ENCODE results near the gene SNPH.

The SNPH gene

DNA sequence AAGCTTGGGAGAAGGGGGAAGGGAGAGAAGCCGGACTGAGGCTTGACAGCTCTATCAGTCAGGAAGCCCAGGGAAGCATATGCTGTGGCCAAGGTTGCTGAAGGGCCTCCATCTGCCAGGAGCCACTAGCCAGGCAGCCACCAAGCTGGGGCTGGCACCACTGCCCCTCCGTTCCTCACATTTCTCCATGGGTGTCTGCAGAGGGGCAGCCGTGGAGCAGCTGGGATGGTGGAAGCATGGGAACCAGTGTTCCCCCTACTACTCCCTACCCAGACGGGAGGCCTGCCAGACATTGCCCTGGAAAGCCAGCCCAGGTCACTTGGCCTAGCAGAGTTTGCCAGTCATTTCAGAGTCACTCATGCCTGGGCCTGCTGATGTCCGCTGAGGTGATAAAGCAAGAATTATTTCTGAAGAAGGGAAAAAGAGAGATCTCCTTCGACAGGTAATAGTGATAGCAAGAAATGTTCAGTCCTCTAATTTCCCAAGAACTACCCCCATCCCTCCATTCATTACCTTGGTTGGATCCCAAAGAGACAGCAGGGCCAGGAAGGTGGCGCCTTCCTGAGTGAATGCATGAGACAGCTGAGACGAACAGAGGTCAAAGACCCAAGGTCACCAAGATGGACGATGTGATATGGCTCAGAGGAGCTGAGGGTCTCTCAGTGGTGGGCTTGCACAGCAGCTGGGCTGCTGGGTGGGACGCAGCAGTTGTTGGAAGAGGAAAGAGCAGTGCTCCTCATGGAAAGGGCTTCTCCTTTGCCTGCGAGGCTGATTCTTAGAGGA, 21.9 kb downstream of the SNPH start:
- no peak for DNase-seq

DNA sequence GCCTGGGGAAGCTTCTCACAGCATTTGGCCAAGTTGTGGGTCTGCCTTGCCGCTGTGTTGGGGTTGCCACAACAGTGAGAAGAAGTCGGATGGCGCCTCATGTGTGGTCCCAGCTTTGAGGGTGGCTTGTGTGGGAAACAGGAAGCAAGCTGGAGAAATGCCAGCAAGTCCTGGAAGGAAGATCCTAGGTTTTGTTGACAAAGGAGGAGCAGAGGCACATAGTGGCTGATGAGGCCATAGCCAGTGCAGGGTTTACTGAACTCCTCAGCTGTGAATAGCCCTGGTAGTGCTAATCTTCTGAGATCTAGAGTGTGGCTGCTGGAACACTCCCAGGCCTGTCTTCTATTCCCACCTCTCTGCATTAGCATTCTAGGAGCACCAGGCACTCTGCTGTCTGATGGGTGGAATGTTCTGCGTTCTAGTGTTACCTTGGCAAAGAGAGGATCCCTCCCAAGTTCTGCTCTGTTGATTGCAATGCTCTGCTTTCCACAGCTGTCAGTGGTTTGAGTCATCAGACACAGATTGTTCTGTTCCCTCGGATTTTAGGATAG, 25.2 kb downstream of the SNPH start:
- DNase-seq: no peak

DNA sequence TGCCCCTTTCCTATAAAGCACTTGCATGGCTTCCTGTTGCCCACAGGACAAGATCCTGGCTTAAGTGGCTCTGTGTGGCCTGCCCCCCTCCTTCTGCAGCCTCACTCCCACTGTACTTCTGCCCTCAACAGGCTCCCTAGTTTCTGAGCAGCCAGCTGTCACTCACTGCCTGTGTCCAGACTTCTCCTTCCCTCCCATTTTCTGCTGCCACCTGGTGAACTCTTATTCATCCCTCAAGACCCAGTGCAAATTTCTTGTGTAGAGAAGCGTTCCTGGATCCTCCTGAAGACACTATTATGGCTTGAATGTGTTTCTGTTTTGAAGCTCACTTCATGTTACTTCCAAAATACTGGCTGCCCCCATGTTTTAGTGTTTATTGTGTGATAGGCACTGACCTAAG, 26.5 kb downstream of the SNPH start:
- no peak for DNase-seq

DNA sequence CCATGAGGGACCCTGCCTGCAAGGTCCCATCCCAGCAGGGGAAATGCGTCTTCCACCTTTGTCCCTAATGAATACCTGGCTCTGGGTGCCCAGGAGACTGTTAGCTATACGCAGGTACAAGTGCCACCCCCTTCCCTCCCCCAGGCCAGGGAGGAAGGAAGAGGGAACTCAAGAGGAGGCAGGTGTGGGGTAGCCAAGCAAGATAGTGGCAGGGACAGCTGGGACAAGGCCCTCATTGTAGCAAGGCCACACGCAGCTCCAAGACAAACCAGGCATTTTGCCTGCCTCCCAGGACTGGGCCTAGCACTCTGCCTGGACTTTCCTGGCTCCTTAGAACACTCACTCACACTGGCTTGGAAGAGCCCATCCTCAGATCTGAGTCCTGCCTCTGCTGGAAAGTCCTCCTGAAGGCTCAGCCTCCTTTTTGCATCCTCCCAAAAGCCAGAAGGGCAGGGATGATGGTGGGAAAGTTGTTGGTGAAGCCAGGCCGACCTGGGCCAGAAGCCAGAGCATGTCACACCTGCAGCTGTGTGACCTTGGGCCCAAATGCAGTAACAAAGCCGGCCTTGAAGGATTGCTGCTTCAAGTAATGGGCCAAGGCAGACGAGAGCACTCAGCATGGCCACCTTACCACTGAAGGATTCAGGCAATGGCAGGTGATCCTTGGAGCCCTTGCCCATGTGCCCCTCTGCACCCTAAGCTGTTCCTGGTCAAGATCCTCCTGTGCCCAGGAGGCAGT, 27.7 kb downstream of the SNPH start:
- DNase-seq: no peak

DNA sequence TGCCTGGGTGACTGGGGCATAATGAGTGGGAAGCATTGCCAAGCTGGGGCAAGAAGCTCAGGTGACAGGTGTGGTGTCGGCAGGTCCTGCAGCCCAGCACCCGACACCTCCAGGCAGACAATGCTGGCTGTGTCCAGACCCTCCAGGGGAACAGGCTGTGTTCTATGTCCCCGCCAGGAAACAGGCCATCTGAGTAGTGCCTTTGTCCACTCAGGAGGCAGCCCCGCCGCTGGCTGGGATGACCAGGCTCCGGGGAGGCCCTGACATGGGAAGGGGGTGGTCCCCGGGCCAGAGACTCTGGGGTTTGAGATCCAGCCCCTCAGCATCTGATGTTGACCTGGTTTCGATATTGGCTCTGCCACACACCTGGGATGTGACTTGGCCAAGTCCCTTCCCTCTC, 28.4 kb downstream of the SNPH start:
- DNase-seq: no peak

DNA sequence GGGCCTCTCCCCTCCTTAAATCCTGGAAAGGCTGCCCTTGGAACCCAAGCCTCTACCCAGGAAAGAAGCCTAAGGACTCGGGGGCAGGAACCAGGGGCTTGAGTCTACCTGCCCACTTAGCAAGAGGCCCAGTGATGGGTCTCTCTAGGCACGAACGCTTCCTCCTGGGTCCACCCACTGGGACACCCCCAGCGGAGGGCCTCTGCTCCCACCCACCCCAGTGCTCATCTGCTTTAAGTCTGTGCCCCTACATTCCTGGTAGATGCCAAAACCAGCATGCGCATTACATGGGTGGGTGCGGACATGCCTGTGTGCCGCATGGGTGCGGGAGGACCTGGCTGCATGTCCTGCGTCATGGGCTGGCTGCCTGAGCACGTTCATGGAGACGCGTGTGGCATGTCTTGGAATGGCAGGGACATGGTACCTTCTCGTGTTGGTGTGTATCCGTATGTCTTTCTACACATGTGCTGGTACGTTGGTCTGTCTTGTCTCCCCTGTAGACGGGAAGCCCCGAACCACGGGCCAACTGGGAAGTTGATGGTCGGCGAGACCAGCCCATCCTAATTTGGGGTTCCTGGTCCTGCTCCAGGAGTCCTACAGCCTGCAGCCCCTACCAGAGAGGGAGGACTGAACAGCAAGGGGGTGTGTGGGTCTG, 29.3 kb downstream of the SNPH start:
- no peak for DNase-seq

DNA sequence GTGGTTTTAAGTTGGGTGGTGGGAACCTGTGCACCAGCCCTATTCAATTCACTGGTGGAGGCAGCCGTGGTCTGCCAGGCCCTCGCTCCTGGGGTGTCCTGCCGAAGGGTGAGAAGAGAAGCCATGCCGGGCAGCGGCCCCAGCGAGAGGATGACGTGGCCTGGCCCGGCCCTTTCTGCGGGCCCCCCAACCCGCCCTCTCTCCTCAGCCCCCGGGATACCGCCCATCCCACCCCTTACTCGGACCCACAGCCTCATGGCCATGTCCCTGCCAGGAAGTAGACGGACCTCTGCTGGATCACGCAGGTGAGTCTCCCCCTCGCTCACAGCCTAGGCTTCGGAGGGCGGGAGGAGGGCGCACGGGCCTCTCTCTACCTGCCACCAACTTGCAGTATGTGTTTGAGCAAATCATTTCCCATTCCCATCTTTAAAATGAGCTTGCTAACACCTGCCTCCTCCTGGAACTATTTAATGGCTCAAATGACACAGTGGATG, 30.1 kb downstream of the SNPH start:
- DNase-seq: no peak

DNA sequence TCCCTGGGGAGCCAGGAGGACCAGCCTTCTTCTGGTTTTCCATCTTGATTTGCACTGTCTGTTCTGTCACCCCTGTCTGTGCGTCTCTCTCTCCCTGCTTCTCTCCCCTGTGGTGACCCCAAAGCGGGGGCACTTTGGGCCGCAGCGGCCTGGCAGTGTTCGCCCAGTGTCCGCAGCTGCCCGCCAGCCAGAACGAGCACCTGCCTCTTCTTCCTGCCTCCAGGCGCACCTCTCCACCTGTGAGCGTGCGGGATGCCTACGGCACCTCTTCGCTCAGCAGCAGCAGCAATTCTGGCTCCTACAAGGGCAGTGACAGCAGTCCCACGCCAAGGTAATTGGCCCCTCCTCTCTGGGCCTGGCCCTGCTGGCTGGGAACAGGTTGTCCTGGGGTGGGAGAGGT, 30.8 kb downstream of the SNPH start:
- no peak for DNase-seq

DNA sequence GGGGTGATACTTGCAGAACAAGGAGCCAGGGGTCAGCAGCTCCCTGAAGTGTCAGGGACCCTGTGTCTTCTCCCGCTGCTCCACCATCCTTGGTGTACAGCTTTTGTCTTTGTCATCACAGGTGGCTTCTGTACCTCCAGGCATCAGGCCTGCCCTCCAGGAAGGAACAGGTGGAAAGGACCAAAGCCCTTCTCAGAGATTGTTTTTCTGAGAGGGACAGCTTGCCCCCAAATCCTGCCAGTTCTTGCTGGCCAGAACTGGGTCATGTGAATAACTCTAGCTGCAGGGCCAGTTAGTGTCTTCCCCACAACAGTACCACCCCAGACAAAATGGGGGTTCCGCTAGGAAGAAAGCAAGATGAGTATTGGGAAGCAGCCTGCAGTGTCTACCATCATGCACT, 31.4 kb downstream of the SNPH start:
- DNase-seq: no peak

DNA sequence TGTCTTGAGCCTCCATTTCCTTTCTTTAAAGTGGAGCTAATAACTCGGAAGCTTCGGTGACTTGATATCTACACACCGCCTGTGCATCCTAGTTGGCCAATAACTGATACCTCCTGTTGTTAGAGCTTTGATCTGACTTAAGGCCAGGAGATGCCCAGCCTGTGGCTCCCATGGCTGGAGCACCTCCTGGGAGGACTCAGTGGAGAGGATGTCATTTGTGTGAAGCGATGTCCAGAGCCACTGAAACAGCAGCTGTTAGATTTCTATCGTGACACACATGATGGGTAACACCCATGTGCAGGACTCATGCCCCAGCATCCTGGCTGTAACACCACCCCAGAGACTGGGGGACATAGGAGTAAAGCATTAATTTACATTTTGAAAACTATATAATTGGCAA, 32.1 kb downstream of the SNPH start:
- no peak for DNase-seq

DNA sequence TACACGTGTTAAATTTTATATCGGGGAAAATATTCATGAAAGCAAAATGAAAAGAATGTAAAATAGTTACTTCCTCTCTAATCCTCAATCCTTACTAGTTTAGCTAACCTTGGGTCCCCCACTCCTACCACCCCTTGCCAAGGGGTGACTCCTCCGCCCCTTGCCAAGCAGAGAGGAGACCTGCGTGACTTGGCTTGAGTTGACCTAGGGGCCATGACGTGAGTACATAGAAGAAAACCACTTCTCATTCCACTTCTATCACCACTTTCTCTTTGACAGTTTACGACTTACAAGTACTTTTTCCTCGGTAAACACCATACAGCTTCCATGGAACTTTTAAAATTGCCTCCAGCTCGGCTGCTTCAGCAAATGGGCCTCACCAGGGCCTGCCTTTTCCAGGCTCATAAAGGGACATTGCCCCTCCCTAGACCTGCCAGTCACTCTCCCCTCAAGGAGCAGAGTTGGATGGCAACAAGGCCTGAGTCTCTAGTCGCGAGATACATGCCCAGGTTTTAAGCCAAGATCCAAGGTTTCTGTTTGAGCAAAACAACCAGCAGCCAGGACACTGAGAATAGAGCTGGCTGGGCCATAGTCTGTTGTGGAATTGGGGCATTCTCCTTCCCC, 32.9 kb downstream of the SNPH start:
- no peak for DNase-seq

DNA sequence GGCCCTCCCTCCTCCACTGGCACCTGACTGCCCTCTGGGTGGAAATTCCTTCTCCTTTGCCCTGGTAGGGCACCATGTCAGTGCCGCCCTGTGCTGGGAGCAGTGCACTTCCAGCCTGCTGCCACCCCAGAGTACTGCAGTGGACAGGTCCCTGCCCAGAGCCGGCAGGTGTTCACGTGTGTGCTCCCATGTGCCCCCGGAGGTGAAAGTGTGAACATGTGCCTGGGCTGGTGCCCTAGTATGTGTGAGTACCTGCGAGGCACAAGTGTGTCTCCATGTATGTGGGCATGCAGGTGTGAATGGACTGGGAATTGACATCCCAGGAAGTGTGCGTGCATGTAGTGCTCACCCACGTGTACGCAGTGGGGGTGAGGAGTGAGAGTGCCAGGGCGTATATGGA, 33.4 kb downstream of the SNPH start:
- DNase-seq: no peak

DNA sequence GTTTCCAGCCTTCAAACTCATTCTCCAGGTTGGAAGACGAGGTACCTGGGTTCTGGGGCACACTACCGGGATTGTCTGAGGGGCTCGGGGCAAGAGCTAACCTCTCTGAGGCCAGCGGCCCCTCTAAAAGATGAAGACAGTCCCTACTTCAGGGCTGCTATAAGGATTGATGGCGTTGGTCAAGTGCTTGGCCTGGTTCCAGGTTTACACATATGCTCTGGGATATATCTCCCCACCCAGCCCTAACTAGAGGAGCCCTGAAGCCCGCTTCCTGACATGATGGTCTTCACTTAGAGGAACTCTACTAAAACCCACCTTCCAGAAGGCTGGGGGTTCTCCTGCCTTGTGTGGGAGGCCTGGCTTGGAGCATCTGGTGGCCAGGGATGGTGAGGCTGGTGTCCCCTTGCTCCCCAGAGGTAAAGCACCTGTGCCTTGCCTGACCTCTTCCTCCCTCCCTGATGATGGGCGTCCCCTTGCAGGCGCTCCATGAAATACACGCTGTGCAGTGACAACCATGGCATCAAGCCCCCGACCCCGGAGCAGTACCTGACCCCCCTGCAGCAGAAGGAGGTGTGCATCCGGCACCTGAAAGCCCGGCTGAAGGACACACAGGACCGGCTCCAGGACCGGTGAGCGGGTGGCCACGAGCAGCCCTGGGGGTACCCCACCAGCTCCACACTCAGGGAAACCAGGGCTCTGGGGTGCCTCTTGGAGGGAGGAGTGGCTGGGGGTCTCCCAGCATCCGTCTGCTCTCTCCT, 34.2 kb downstream of the SNPH start:
- DNase-seq: no peak

DNA sequence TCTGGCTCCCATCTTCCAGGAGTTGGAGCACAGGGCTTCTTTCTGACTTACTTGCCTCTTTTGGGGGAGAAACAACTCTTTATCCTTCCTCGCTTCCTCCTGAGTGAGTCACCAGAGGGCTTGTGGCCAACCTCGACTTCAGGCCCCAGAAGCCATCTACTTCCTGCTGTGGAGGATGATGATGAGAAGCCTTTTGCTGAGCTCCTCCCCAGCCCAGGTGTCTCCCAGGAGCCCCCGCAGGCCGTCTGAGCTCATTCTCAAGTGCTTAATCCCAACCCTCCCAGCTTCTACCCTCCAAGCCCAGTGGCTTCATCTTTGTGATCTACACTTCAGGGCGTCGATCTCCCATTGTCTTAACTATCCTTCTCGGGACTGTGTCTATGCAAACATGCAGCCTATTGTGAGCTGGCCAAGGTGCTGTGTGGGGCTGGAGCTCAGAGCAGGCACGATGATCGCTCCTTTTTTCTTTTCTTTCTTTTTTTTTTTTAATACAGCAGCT, 35.0 kb downstream of the SNPH start:
- DNase-seq: no peak

DNA sequence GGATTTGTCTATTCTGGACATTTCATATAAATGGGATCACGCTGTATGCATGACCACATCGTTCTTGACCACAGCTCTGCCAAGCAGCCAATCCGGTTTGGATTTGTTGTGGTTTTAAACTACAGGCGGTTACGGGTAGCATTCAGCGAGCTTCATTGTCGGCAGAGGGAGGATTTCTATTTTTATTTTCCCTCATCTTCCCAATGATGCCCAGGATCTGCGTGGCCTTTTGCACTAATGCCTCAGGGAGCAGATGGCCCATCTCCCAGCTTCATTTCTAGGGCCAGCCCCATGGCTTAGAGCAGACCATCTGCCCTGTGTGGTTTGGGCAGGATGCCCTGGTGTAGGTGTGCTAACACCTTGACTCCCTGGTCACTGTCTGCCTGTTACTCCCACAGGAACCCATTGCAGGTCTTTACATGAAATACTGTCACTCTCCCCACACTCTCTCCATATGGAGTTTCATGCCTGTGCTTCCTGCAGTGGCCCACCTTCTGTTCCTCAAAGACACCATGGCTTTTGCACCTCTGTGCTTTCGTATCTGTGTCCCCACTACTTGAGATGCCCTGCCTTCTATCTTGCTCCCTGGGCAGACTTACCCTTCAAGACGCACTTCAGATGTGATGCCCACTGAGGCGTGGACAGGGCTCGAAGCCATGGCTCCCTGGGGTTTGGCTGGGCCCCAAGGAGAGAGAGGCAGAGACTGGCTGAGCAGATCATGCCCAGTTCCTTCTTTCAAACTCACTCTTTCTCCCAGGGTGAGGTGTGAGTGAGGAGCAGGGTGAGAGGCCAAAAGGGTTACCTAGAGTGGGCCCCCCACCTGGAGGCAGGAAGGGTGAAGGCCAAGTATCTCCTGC, 36.8 kb downstream of the SNPH start:
- DNase-seq: no peak

DNA sequence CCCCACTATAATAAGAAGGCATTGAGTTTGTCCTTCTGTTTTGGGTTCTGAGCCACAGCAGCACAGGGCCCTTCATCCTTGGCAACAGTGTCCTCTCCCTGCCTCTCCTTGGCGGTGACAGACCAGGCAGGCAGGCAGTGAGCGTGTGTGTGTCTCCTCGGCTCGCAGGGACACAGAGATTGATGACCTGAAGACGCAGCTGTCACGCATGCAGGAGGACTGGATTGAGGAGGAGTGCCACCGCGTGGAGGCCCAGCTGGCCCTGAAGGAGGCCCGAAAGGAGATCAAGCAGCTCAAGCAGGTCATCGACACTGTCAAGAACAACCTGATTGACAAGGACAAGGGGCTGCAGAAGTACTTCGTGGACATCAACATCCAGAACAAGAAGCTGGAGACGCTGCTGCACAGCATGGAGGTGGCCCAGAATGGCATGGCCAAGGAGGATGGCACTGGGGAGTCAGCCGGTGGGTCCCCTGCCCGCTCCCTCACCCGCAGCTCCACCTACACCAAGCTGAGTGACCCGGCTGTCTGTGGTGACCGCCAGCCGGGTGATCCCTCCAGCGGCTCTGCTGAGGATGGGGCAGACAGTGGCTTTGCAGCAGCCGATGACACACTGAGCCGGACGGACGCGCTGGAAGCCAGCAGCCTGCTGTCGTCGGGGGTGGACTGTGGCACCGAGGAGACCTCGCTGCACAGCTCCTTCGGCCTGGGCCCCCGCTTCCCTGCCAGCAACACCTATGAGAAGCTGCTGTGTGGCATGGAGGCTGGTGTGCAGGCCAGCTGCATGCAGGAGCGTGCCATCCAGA, 38.8 kb downstream of the SNPH start:
- DNase-seq: no peak

DNA sequence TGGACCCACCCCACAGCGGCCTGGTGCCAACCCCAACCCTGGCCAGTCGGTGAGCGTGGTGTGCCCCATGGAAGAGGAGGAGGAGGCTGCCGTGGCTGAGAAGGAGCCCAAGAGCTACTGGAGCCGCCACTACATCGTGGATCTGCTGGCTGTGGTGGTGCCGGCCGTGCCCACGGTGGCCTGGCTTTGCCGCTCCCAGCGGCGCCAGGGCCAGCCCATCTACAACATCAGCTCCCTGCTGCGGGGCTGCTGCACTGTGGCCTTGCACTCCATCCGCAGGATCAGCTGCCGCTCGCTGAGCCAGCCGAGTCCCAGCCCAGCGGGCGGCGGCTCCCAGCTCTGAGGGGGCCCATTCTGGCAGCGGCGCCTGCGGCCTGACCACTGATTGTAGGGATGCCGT, 39.6 kb downstream of the SNPH start:
- no peak for DNase-seq

DNA sequence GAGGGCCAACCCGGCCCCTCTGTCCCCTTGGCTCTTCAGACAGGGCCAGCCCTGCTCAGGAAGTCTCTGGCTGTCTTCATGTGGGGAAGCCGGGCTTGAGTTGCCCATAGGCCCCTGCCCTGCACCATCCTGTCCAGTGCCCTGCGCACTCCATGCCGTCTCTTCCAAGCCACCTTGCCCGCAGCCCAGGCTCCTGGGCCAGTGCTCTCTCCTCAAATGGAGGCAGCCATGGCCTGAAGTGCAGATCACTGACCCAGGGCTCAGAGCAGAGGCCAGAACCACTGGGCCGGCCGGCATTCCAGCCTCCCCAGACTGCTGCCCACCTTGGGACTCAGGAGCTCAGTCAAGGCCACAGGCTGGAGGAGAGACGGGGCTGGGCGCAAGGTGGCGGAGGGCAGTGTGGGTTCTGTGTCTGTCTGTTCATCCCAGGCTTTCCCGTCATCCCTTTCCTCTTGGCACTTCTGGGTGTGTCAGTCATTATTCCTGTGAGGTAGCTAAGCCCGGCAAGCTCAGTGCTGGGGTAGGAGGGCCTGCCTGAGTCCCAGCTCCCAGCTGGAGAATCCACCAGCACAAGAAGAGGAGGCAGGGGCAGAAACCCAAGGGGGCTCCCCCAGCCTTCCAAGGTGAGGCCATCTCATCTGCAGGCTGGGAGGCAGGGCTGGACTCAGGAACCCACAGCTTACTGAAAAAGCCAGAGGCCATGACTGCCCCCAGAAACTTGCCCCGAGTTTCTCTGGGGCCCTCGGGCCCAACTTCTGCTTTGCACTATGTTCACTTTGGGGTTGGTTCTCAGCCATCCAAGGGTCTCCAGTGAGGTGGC, 40.4 kb downstream of the SNPH start:
- no peak for DNase-seq

DNA sequence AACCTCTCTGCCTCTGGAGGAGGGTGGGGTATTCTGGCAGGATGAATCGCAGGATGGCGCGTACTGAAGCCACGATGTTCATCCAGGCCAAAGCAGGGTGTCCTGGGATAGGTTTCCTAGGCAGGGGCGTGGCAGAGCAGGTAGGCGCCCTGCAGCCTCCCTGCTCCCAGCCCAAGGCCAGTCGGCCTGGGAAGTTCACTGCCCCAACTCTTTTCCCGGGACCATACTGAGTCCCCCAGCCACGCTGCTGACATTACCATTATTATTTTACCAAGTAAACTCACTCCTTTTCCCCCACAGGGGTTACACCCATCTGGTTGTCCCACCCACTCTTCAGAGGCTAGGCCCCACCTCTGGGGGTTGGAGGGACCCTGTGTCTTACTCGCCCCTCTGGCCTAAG, 41.1 kb downstream of the SNPH start:
- no peak for DNase-seq

Measured in GOT3 (cell line).